SKM-1 (cell line): ENCODE results near the gene PNLIPRP2.

Source experiments
- DNase-seq: peaks from one replicate; lab custom pipeline; 2025; ENCODE audit not compliant: unreplicated experiment; lab: John Stamatoyannopoulos, UW

Gene PNLIPRP2

GRCh38 chr10:116620423-116621400, at the start of gene PNLIPRP2:
TSS of gene PNLIPRP2 (plus strand) at chr10:116620953.
- no peak for DNase-seq

GRCh38 chr10:116574797-116575196, 46.0 kb upstream of the PNLIPRP2 start:
- DNase-seq: no peak

GRCh38 chr10:116587878-116588591, 32.7 kb upstream of the PNLIPRP2 start:
- no peak for DNase-seq

GRCh38 chr10:116588995-116589394, 31.8 kb upstream of the PNLIPRP2 start:
- DNase-seq: no peak

GRCh38 chr10:116589926-116590325, 30.8 kb upstream of the PNLIPRP2 start:
- no peak for DNase-seq

GRCh38 chr10:116590590-116591444, 29.9 kb upstream of the PNLIPRP2 start, which contains the start of gene PNLIPRP1:
TSS of gene PNLIPRP1 (plus strand) at chr10:116590959. CDS start at chr10:116591130, 171 bp downstream.
- DNase-seq: no peak

- DNase-seq: no peak
Observed at GRCh38 chr10:116593139-116593740, 27.5 kb upstream of the PNLIPRP2 start.

GRCh38 chr10:116594525-116595035, 26.2 kb upstream of the PNLIPRP2 start:
- no peak for DNase-seq

- no peak for DNase-seq
Observed at GRCh38 chr10:116596062-116596461, 24.7 kb upstream of the PNLIPRP2 start.

- no peak for DNase-seq
Observed at GRCh38 chr10:116597543-116597942, 23.2 kb upstream of the PNLIPRP2 start.

GRCh38 chr10:116598329-116598728, 22.4 kb upstream of the PNLIPRP2 start:
- DNase-seq: no peak

GRCh38 chr10:116599991-116600390, 20.8 kb upstream of the PNLIPRP2 start:
- DNase-seq: no peak

GRCh38 chr10:116602648-116603400, 17.9 kb upstream of the PNLIPRP2 start:
- no peak for DNase-seq

GRCh38 chr10:116606061-116606483, 14.7 kb upstream of the PNLIPRP2 start:
- DNase-seq: no peak

GRCh38 chr10:116607336-116607735, 13.4 kb upstream of the PNLIPRP2 start:
- no peak for DNase-seq

- no peak for DNase-seq
Observed at GRCh38 chr10:116608686-116609594, 11.8 kb upstream of the PNLIPRP2 start.

- DNase-seq: no peak
Observed at GRCh38 chr10:116610443-116611152, 10.2 kb upstream of the PNLIPRP2 start.

GRCh38 chr10:116611153-116611545, 9.6 kb upstream of the PNLIPRP2 start:
- DNase-seq: no peak
